GM23338 (cell line): ENCODE data around the gene IFT74. TPM values are rescaled to one million over a fixed set of nuclear protein-coding genes. Genes with fewer than 3 reads are reported as not detected.

Source experiments
- ATAC-seq: fragments of 200-7000 bp; cut with Tn5 transposase; 3 replicates; pipeline ENCODE4 v1.9.1; 2020
- DNase-seq: peaks from one replicate; pipeline ENCODE4 v3.0.0-alpha.2; 2015; ENCODE audit warnings: low spot score
- H2AFZ ChIP-seq: fragments of 200-600 bp; sonication (generic); 2 replicates; pipeline ENCODE4 v1.8.0; 2016; ENCODE audit warnings: antibody characterized with exemption, mild to moderate bottlenecking, moderate library complexity
- H3F3A ChIP-seq: fragments of 200-600 bp; sonication (generic); replicated peaks from 2 replicates; pipeline ENCODE4 v1.8.0; 2017; ENCODE audit warnings: antibody characterized with exemption, mixed run types, low read depth
- H3K27ac ChIP-seq: fragments of 200-600 bp; sonication (generic); 2 replicates; pipeline ENCODE4 v1.6.1; 2016; ENCODE audit warnings: low read depth
- H3K27me3 ChIP-seq: fragments of 200-600 bp; sonication (generic); 2 replicates; pipeline ENCODE4 v1.8.0; 2016; ENCODE audit warnings: mild to moderate bottlenecking, mixed run types, moderate library complexity; ENCODE audit not compliant: insufficient read depth
- H3K36me3 ChIP-seq: fragments of 200-600 bp; sonication (generic); 2 replicates; pipeline ENCODE4 v1.8.0; 2016; ENCODE audit warnings: mild to moderate bottlenecking; ENCODE audit not compliant: insufficient read depth
- H3K4me1 ChIP-seq: fragments of 200-600 bp; sonication (generic); 2 replicates; pipeline ENCODE4 v1.8.0; 2016; ENCODE audit warnings: mild to moderate bottlenecking, moderate library complexity; ENCODE audit not compliant: insufficient read depth
- H3K4me2 ChIP-seq: fragments of 200-600 bp; sonication (generic); 2 replicates; pipeline ENCODE4 v1.7.1; 2017; ENCODE audit warnings: mixed run types
- H3K4me3 ChIP-seq: fragments of 200-600 bp; sonication (generic); 2 replicates; pipeline ENCODE4 v1.6.1; 2016; ENCODE audit warnings: mixed run types
- H3K79me2 ChIP-seq: fragments of 200-600 bp; sonication (generic); replicated peaks from 2 replicates; pipeline ENCODE4 v1.8.0; 2017; ENCODE audit warnings: mild to moderate bottlenecking; ENCODE audit not compliant: insufficient read depth
- H3K9me2 ChIP-seq: fragments of 200-600 bp; sonication (generic); 2 replicates; pipeline ENCODE4 v1.8.0; 2017; ENCODE audit not compliant: insufficient read depth
- H4K20me1 ChIP-seq: fragments of 200-600 bp; sonication (generic); replicated peaks from 2 replicates; pipeline ENCODE4 v1.8.0; 2017; ENCODE audit warnings: mild to moderate bottlenecking; ENCODE audit not compliant: insufficient read depth
- H3K27ac Mint-ChIP-seq: 2 replicates; pipeline ENCODE4 v1.8.0; 2020; ENCODE audit warnings: inconsistent platforms, mild to moderate bottlenecking, moderate library complexity, mixed read lengths
- H3K27me3 Mint-ChIP-seq: 3 replicates; pipeline ENCODE4 v1.8.0; 2022; ENCODE audit warnings: low read depth, mild to moderate bottlenecking, moderate library complexity, mixed read lengths, inconsistent platforms; ENCODE audit not compliant: insufficient read depth, poor library complexity
- H3K36me3 Mint-ChIP-seq: 3 replicates; pipeline ENCODE4 v1.8.0; 2021; ENCODE audit warnings: low read depth, mild to moderate bottlenecking, inconsistent platforms, moderate library complexity, mixed read lengths
- H3K4me1 Mint-ChIP-seq: 3 replicates; pipeline ENCODE4 v1.8.0; 2020; ENCODE audit warnings: mild to moderate bottlenecking, inconsistent platforms, mixed read lengths
- H3K4me3 Mint-ChIP-seq: 3 replicates; pipeline ENCODE4 v1.8.0; 2021; ENCODE audit warnings: moderate library complexity, mild to moderate bottlenecking, inconsistent platforms, mixed read lengths
- H3K9me3 Mint-ChIP-seq: 3 replicates; pipeline ENCODE4 v1.8.0; 2020; ENCODE audit warnings: moderate library complexity, mild to moderate bottlenecking, inconsistent platforms, mixed read lengths
- CREB1 ChIP-seq: fragments of 250-450 bp; sonication (Bioruptor Pico); IDR thresholded peaks from 2 replicates; pipeline ENCODE4 v1.5.0; 2020; ENCODE audit warnings: low read depth, mild to moderate bottlenecking, moderate library complexity
- CTCF ChIP-seq, 2 experiments: fragments of 200-600 bp in 1 of 2; sonication (generic) in 1 of 2; conservative IDR thresholded peaks; 2 replicates each; pipeline versions ENCODE4 v1.5.1 to v1.6.1; 2016 to 2017; ENCODE audit warnings: antibody characterized with exemption in 2 of 2, low read depth in 2 of 2, mild to moderate bottlenecking in 2 of 2, moderate library complexity in 1 of 2
- ETS1 ChIP-seq: IDR thresholded peaks from 2 replicates; pipeline ENCODE4 v1.6.1; 2016; ENCODE audit warnings: antibody characterized with exemption
- EZH2 ChIP-seq: fragments of 200-600 bp; sonication (generic); IDR thresholded peaks from one replicate; pipeline ENCODE4 v1.8.0; 2017; ENCODE audit warnings: antibody characterized with exemption, mild to moderate bottlenecking, low read depth; ENCODE audit not compliant: unreplicated experiment
- EZH2phosphoT487 ChIP-seq: fragments of 200-600 bp; sonication (generic); IDR thresholded peaks from one replicate; pipeline ENCODE4 v1.8.1; 2018; ENCODE audit warnings: antibody characterized with exemption; ENCODE audit not compliant: unreplicated experiment
- JUNB ChIP-seq: IDR thresholded peaks from one replicate; pipeline ENCODE4 v1.6.1; 2016; ENCODE audit warnings: antibody characterized with exemption; ENCODE audit not compliant: unreplicated experiment
- NANOG ChIP-seq: IDR thresholded peaks from 2 replicates; pipeline ENCODE4 v1.6.1; 2016; ENCODE audit warnings: antibody characterized with exemption, borderline replicate concordance
- POLR2AphosphoS5 ChIP-seq: IDR thresholded peaks from 2 replicates; pipeline ENCODE4 v1.6.1; 2016; ENCODE audit warnings: antibody characterized with exemption, low read depth
- REST ChIP-seq: IDR thresholded peaks from one replicate; pipeline ENCODE4 v1.6.1; 2018; ENCODE audit warnings: antibody characterized with exemption; ENCODE audit not compliant: unreplicated experiment
- STAT1 ChIP-seq: IDR thresholded peaks from one replicate; pipeline ENCODE4 v1.6.1; 2016; ENCODE audit warnings: antibody characterized with exemption; ENCODE audit not compliant: unreplicated experiment
- ZNF114 ChIP-seq: fragments of 250-450 bp; sonication (Bioruptor Pico); IDR thresholded peaks from 2 replicates; pipeline ENCODE4 v1.5.0; 2020; ENCODE audit warnings: mild to moderate bottlenecking, moderate library complexity
- ZNF331 ChIP-seq: fragments of 250-450 bp; sonication (Bioruptor Pico); IDR thresholded peaks from 2 replicates; pipeline ENCODE4 v1.5.0; 2020; ENCODE audit warnings: low read depth, mild to moderate bottlenecking, moderate library complexity
- ZNF462 ChIP-seq: fragments of 250-450 bp; sonication (Bioruptor Pico); IDR thresholded peaks from 2 replicates; pipeline ENCODE4 v1.5.0; 2020; ENCODE audit warnings: mild to moderate bottlenecking, moderate library complexity
- polyA plus RNA-seq: library from polyadenylated mRNA; unstranded; fragments of >200 nt; fragmentation: Nextera tagmentation; extraction: Ambion mirVana; gene quantifications from 2 replicates; pipeline ENCODE4 v1.2.1, GENCODE V29; 2016
- total RNA-seq: library from RNA; depleted of rRNA; stranded (reverse); fragments of >200 nt; shearing (Covaris generic); gene quantifications from 2 replicates; pipeline ENCODE4 v1.2.3, GENCODE V29; 2014

Gene IFT74
- total and polyA plus RNA-seq, 2 experiments from 2014 or later = 14.6 to 30.0 TPM

GRCh38 chr9:26937816-26938371, 18.3 kb upstream of the IFT74 start:
- Mint-ChIP-seq H3K9me3 (peaks cover 2% of the 10 kb centered on the region; the same call in 2 of the 3 replicates), H3K27me3 (peaks cover 4% of the 10 kb centered on the region), H3K4me1 (peaks cover 27% of the 10 kb centered on the region), H3K4me3 (no peak overlapping the region), H3K36me3 (peaks cover 15% of the 10 kb centered on the region; the same call in 2 of the 3 replicates), H3K27ac (no peak overlapping the region; the same call in 1 of the 2 replicates)
- peaks cover 16% of the 10 kb centered on the region for H3K4me1 ChIP-seq
- peaks cover 11% of the 10 kb centered on the region for H4K20me1 ChIP-seq
- no peak overlapping the region for H3K4me3 ChIP-seq
- no peak overlapping the region for H2AFZ ChIP-seq
- no peak overlapping the region for H3K4me2 ChIP-seq
- H3K36me3 ChIP-seq = no peaks in the 10 kb centered on the region
- H3F3A ChIP-seq = no peaks in the 10 kb centered on the region
- H3K79me2 ChIP-seq = peaks cover 95% of the 10 kb centered on the region
- DNase-seq = no peak
- no peaks in the 10 kb centered on the region for H3K27me3 ChIP-seq
- H3K27ac ChIP-seq = no peak overlapping the region; the same call in 1 of the 2 replicates
- no peak for ATAC-seq
- H3K9me2 ChIP-seq = no peaks in the 10 kb centered on the region
- TF ChIP-seq NANOG (no peak), JUNB (no peak), ETS1 (no peak), REST (no peak), ZNF462 (no peak), EZH2 (no peak), ZNF331 (CRISPR knock-in tag) (no peak), STAT1 (no peak), ZNF114 (no peak), CREB1 (CRISPR knock-in tag) (no peak), CTCF (conservative IDR thresholded peaks at IDR 0.05; ENCODE audit: low read depth in 2 of 2) (no peak), EZH2phosphoT487 (no peak), POLR2AphosphoS5 (no peak)
